ENCODE data around the gene MYO1C. TPM values are rescaled to one million over a fixed set of nuclear protein-coding genes. Genes with fewer than 3 reads are reported as not detected.

MYO1C gene
- total RNA-seq, 1 experiment from 2014 or later = 73.6 TPM

DNA sequence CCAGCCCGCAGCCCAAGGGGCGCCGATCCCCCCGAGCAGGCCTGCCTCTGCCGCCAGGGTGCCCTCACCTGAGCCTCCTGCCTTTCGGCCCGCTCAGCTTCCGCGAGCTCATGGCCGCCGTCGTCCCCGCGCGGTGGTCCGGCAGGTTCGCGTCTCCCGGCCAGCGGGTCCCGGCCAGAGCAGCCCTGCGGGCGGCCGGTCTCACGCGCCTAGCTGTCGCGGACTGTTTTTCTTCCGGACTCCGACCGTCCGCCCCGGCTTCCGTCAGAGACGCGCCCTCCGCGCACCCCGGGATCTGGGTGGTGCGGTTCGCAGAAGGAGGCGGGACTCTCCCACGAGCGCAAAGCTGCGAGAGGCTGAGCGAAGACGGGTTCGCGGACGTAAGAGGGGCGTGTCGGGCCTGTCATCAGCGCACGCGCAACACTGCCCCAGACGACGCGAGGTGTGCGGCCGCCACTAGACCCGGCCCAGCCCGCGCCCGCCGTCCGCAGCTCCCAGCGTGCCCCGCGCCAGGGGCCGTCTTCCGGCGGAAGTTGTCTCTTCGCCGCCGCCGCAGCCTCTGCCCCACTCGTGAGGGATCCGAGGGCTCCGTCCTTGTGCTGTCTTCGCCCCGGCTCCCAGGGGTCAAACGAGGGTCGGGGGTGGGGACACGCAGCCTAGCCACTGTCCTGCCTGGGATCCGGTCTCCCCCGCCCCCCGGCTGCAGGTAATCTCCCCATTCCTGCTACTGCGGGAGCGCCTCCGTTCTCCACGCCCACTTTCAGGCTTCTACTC is 24.1 kb upstream of the MYO1C start, which contains the start of gene INPP5K (continued):
- TF ChIP-seq, protein P1, sequence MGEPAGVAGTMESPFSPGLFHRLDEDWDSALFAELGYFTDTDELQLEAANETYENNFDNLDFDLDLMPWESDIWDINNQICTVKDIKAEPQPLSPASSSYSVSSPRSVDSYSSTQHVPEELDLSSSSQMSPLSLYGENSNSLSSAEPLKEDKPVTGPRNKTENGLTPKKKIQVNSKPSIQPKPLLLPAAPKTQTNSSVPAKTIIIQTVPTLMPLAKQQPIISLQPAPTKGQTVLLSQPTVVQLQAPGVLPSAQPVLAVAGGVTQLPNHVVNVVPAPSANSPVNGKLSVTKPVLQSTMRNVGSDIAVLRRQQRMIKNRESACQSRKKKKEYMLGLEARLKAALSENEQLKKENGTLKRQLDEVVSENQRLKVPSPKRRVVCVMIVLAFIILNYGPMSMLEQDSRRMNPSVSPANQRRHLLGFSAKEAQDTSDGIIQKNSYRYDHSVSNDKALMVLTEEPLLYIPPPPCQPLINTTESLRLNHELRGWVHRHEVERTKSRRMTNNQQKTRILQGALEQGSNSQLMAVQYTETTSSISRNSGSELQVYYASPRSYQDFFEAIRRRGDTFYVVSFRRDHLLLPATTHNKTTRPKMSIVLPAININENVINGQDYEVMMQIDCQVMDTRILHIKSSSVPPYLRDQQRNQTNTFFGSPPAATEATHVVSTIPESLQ (CRISPR knock-in tag; IDR thresholded peaks at IDR 0.05) = no peak
- TF ChIP-seq PRRX2 (CRISPR knock-in tag; IDR thresholded peaks at IDR 0.05) = no peak
- TF ChIP-seq, protein P2, sequence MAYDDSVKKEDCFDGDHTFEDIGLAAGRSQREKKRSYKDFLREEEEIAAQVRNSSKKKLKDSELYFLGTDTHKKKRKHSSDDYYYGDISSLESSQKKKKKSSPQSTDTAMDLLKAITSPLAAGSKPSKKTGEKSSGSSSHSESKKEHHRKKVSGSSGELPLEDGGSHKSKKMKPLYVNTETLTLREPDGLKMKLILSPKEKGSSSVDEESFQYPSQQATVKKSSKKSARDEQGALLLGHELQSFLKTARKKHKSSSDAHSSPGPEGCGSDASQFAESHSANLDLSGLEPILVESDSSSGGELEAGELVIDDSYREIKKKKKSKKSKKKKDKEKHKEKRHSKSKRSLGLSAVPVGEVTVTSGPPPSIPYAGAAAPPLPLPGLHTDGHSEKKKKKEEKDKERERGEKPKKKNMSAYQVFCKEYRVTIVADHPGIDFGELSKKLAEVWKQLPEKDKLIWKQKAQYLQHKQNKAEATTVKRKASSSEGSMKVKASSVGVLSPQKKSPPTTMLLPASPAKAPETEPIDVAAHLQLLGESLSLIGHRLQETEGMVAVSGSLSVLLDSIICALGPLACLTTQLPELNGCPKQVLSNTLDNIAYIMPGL (CRISPR knock-in tag; IDR thresholded peaks at IDR 0.05) = peak; percentile 78
- TF ChIP-seq, protein P3, sequence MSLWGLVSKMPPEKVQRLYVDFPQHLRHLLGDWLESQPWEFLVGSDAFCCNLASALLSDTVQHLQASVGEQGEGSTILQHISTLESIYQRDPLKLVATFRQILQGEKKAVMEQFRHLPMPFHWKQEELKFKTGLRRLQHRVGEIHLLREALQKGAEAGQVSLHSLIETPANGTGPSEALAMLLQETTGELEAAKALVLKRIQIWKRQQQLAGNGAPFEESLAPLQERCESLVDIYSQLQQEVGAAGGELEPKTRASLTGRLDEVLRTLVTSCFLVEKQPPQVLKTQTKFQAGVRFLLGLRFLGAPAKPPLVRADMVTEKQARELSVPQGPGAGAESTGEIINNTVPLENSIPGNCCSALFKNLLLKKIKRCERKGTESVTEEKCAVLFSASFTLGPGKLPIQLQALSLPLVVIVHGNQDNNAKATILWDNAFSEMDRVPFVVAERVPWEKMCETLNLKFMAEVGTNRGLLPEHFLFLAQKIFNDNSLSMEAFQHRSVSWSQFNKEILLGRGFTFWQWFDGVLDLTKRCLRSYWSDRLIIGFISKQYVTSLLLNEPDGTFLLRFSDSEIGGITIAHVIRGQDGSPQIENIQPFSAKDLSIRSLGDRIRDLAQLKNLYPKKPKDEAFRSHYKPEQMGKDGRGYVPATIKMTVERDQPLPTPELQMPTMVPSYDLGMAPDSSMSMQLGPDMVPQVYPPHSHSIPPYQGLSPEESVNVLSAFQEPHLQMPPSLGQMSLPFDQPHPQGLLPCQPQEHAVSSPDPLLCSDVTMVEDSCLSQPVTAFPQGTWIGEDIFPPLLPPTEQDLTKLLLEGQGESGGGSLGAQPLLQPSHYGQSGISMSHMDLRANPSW (CRISPR knock-in tag; conservative IDR thresholded peaks at IDR 0.05; ENCODE audit: low read depth) = no peak
- TF ChIP-seq, protein P4, sequence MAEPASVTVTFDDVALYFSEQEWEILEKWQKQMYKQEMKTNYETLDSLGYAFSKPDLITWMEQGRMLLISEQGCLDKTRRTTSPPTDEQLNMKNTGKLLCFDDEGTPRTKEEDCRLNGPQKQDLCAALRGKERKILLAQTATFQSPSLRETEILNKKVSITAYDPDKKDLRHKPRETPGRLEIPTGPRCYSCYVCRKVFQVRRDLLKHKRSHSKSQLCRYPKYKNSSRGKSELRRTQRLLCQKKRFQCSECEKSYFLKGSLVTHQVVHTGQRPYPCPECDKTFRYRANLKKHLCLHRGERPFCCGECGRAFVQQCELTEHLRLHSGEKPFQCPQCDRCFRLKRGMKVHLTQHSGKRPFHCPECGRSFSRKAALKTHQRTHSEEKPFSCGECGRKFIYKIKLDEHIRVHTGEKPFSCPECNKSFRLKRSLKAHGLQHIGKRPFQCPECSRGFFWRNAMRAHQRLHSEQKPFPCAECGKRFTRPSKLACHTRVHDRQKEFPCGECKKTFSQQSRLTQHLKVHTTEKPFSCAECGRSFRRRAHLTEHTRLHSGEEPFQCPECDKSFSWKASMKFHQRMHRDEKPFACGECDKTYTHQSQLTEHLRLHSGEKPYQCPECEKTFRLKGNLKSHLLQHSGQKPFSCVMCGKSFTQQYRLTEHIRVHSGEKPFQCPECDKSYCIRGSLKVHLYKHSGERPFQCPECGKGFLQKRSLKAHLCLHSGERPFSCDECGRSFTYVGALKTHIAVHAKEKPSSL (CRISPR knock-in tag; conservative IDR thresholded peaks at IDR 0.05) = no peak
- peak; percentile 86; the same call in 1 of the 2 replicates for TF ChIP-seq SP1 (CRISPR knock-in tag; conservative IDR thresholded peaks at IDR 0.05)
- TF ChIP-seq, protein P5, sequence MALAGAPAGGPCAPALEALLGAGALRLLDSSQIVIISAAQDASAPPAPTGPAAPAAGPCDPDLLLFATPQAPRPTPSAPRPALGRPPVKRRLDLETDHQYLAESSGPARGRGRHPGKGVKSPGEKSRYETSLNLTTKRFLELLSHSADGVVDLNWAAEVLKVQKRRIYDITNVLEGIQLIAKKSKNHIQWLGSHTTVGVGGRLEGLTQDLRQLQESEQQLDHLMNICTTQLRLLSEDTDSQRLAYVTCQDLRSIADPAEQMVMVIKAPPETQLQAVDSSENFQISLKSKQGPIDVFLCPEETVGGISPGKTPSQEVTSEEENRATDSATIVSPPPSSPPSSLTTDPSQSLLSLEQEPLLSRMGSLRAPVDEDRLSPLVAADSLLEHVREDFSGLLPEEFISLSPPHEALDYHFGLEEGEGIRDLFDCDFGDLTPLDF (CRISPR knock-in tag; IDR thresholded peaks at IDR 0.05) = no peak
- TF ChIP-seq, protein P6, sequence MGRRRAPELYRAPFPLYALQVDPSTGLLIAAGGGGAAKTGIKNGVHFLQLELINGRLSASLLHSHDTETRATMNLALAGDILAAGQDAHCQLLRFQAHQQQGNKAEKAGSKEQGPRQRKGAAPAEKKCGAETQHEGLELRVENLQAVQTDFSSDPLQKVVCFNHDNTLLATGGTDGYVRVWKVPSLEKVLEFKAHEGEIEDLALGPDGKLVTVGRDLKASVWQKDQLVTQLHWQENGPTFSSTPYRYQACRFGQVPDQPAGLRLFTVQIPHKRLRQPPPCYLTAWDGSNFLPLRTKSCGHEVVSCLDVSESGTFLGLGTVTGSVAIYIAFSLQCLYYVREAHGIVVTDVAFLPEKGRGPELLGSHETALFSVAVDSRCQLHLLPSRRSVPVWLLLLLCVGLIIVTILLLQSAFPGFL (CRISPR knock-in tag; IDR thresholded peaks at IDR 0.05; ENCODE audit: borderline replicate concordance) = no peak
- TF ChIP-seq ZNF416 (CRISPR knock-in tag; IDR thresholded peaks at IDR 0.05) = no peak
- TF ChIP-seq ZNF121 (CRISPR knock-in tag; IDR thresholded peaks at IDR 0.05) = no peak
- 0 out of 2 replicates have a peak, but pooled peaks have one; percentile 5 for TF ChIP-seq NFE2L1 (CRISPR knock-in tag; IDR thresholded peaks at IDR 0.05)
- no peak for TF ChIP-seq ZNF317 (CRISPR knock-in tag; IDR thresholded peaks at IDR 0.05; ENCODE audit: borderline replicate concordance, low read depth)
- TF ChIP-seq, protein P7, sequence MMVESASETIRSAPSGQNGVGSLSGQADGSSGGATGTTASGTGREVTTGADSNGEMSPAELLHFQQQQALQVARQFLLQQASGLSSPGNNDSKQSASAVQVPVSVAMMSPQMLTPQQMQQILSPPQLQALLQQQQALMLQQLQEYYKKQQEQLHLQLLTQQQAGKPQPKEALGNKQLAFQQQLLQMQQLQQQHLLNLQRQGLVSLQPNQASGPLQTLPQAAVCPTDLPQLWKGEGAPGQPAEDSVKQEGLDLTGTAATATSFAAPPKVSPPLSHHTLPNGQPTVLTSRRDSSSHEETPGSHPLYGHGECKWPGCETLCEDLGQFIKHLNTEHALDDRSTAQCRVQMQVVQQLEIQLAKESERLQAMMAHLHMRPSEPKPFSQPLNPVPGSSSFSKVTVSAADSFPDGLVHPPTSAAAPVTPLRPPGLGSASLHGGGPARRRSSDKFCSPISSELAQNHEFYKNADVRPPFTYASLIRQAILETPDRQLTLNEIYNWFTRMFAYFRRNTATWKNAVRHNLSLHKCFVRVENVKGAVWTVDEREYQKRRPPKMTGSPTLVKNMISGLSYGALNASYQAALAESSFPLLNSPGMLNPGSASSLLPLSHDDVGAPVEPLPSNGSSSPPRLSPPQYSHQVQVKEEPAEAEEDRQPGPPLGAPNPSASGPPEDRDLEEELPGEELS (CRISPR knock-in tag; IDR thresholded peaks at IDR 0.05) = no peak; the same call in 1 of the 2 replicates
- no peak for TF ChIP-seq RORB (CRISPR knock-in tag; IDR thresholded peaks at IDR 0.05)
- TF ChIP-seq ZNF232 (CRISPR knock-in tag; IDR thresholded peaks at IDR 0.05) = no peak
- peak; percentile 25; the same call in 1 of the 2 replicates for TF ChIP-seq NFATC4 (CRISPR knock-in tag; IDR thresholded peaks at IDR 0.05)
- TF ChIP-seq NR2C2 (CRISPR knock-in tag; IDR thresholded peaks at IDR 0.05) = no peak
- TF ChIP-seq, protein P8, sequence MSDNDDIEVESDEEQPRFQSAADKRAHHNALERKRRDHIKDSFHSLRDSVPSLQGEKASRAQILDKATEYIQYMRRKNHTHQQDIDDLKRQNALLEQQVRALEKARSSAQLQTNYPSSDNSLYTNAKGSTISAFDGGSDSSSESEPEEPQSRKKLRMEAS (CRISPR knock-in tag; IDR thresholded peaks at IDR 0.05) = peak; percentile 93
- TF ChIP-seq ESRRA (CRISPR knock-in tag; IDR thresholded peaks at IDR 0.05; ENCODE audit: borderline replicate concordance) = no peak

All from WTC11 (cell line).